HG03159 (cell line): ENCODE results near the gene SMYD3.
"Not testable (repeated sequence)": the region's sequence is repeated elsewhere in the genome, so short reads cannot be mapped to it uniquely, and the experiment has no call there.

Experiments
- ATAC-seq: cut with Tn5 transposase; IDR thresholded peaks from one replicate; pipeline ENCODE4 v1.9.1; 2021; ENCODE audit warnings: mild to moderate bottlenecking, moderate library complexity; ENCODE audit not compliant: unreplicated experiment

Gene SMYD3

GRCh38 chr1:245972476-245972875 is 534.6 kb downstream of the SMYD3 start:
- ATAC-seq, result no peak

- no peak for ATAC-seq
Observed at GRCh38 chr1:245971711-245972085, 535.4 kb downstream of the SMYD3 start.

- not testable (repeated sequence) for ATAC-seq
Observed at GRCh38 chr1:245971076-245971710, 535.9 kb downstream of the SMYD3 start.

- ATAC-seq, result no peak
Observed at GRCh38 chr1:245969283-245969682, 537.8 kb downstream of the SMYD3 start.

GRCh38 chr1:245968775-245969174 is 538.3 kb downstream of the SMYD3 start:
- no peak for ATAC-seq

- ATAC-seq, result no peak
Observed at GRCh38 chr1:245965398-245965797, 541.7 kb downstream of the SMYD3 start.

- ATAC-seq, result no peak
Observed at GRCh38 chr1:245963649-245964048, 543.4 kb downstream of the SMYD3 start.

GRCh38 chr1:245962453-245962852 is 544.6 kb downstream of the SMYD3 start:
- no peak for ATAC-seq

GRCh38 chr1:245961137-245961540 is 545.9 kb downstream of the SMYD3 start:
- no peak for ATAC-seq

GRCh38 chr1:245960171-245960570 is 546.9 kb downstream of the SMYD3 start:
- ATAC-seq, result no peak

GRCh38 chr1:245958016-245958415 is 549.1 kb downstream of the SMYD3 start:
- no peak for ATAC-seq

GRCh38 chr1:245957427-245957826 is 549.7 kb downstream of the SMYD3 start:
- ATAC-seq, result no peak

- ATAC-seq, result no peak
Observed at GRCh38 chr1:245956225-245956624, 550.9 kb downstream of the SMYD3 start.

GRCh38 chr1:245953876-245954660 is 553.0 kb downstream of the SMYD3 start:
- ATAC-seq, result peak; percentile 62

- ATAC-seq, result no peak
Observed at GRCh38 chr1:245952383-245953026, 554.6 kb downstream of the SMYD3 start.

GRCh38 chr1:245948786-245949185 is 558.3 kb downstream of the SMYD3 start:
- ATAC-seq, result no peak

- ATAC-seq, result no peak
Observed at GRCh38 chr1:245946905-245947304, 560.2 kb downstream of the SMYD3 start.

- ATAC-seq, result not testable (repeated sequence)
Observed at GRCh38 chr1:245945136-245945535, 561.9 kb downstream of the SMYD3 start.

GRCh38 chr1:245942856-245943255 is 564.2 kb downstream of the SMYD3 start:
- no peak for ATAC-seq

GRCh38 chr1:245941771-245942170 is 565.3 kb downstream of the SMYD3 start:
- ATAC-seq, result not testable (repeated sequence)

- no peak for ATAC-seq
Observed at GRCh38 chr1:245939756-245940345, 567.2 kb downstream of the SMYD3 start.

GRCh38 chr1:245938046-245938435 is 569.0 kb downstream of the SMYD3 start:
- no peak for ATAC-seq
